Testis (tissue), 2 donors: ENCODE results near the gene WFDC1.

Experiments
- POLR2A ChIP-seq: fragments of 450-650 bp; IDR thresholded peaks from one replicate; pipeline ENCODE4 v1.6.1; 2017; ENCODE audit warnings: antibody characterized with exemption, mild to moderate bottlenecking, moderate library complexity
- TF ChIP-seq, protein P1 (sequence below), 3 experiments: fragments of 450-650 bp in 2 of 3; fragments of 200-600 bp in 1 of 3; sonication (generic) in 1 of 3; IDR thresholded peaks; one replicate each; pipeline ENCODE4 v1.5.1; 2016 to 2019; ENCODE audit warnings: antibody characterized with exemption in 3 of 3, mild to moderate bottlenecking in 2 of 3, moderate library complexity in 1 of 3

DNA sequence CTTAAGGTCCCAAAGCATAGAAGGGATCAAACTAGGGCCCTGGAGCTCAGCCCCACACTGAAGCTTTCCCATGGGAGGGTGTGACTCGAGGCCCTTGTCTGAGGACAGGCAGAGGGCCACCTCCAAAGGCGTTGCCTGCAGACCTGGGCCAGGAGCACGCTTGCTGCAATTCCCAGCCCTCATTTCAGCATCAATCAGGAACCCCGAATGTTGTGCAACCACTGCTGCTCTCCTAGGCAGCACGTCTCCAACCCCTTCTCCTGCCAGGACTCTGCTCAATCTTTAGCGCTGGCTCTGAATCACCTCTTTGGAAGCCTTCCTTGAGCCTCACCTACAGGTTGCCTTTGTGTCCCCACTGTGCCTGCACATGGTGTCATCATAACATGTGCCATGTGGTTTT is 59.6 kb downstream of the WFDC1 start:
- no peak for TF ChIP-seq POLR2A
- TF ChIP-seq, protein P1, sequence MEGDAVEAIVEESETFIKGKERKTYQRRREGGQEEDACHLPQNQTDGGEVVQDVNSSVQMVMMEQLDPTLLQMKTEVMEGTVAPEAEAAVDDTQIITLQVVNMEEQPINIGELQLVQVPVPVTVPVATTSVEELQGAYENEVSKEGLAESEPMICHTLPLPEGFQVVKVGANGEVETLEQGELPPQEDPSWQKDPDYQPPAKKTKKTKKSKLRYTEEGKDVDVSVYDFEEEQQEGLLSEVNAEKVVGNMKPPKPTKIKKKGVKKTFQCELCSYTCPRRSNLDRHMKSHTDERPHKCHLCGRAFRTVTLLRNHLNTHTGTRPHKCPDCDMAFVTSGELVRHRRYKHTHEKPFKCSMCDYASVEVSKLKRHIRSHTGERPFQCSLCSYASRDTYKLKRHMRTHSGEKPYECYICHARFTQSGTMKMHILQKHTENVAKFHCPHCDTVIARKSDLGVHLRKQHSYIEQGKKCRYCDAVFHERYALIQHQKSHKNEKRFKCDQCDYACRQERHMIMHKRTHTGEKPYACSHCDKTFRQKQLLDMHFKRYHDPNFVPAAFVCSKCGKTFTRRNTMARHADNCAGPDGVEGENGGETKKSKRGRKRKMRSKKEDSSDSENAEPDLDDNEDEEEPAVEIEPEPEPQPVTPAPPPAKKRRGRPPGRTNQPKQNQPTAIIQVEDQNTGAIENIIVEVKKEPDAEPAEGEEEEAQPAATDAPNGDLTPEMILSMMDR (IDR thresholded peaks at IDR 0.05): no peak
